GM12878 (cell line): ENCODE data around the gene HMX3.

ENCODE experiments used
- BACH1 ChIP-seq: fragments of 450-650 bp; IDR thresholded peaks from 2 replicates; pipeline ENCODE4 v1.6.1; 2017; ENCODE audit warnings: mild to moderate bottlenecking, borderline replicate concordance
- HDAC2 ChIP-seq: fragments of 200-600 bp; sonication (generic); IDR thresholded peaks from 2 replicates; pipeline ENCODE4 v1.6.1; 2017
- JUNB ChIP-seq: IDR thresholded peaks from 2 replicates; pipeline ENCODE4 v1.6.1; 2016; ENCODE audit warnings: antibody characterized with exemption, mild to moderate bottlenecking
- NRF1 ChIP-seq: conservative IDR thresholded peaks from 2 replicates; pipeline ENCODE4 v1.6.1; 2011; ENCODE audit warnings: mild to moderate bottlenecking, low read depth, low read length, improper control_type of control experiment
- TF ChIP-seq, protein P1 (sequence below), 3 experiments: IDR thresholded peaks in 2 of 3; conservative IDR thresholded peaks in 1 of 3; 2 replicates each; pipeline ENCODE4 v1.5.1; 2011; ENCODE audit warnings: low read depth in 3 of 3, low read length in 3 of 3, mild to moderate bottlenecking in 3 of 3, control low read depth in 2 of 3, moderate library complexity in 2 of 3, inconsistent platforms in 1 of 3, mixed read lengths in 1 of 3; ENCODE audit not compliant: control insufficient read depth in 2 of 3, insufficient read depth in 1 of 3; ENCODE audit errors: extremely low read depth in 1 of 3
- TF ChIP-seq, protein P2 (sequence below): fragments of 450-650 bp; IDR thresholded peaks from 2 replicates; pipeline ENCODE4 v1.6.1; 2016; ENCODE audit warnings: mild to moderate bottlenecking, moderate library complexity, borderline replicate concordance

- TF ChIP-seq HDAC2 (no peak), BACH1 (no peak; the same call in 1 of the 2 replicates), NRF1 (peak; percentile 68), JUNB (no peak)
- TF ChIP-seq, protein P1, sequence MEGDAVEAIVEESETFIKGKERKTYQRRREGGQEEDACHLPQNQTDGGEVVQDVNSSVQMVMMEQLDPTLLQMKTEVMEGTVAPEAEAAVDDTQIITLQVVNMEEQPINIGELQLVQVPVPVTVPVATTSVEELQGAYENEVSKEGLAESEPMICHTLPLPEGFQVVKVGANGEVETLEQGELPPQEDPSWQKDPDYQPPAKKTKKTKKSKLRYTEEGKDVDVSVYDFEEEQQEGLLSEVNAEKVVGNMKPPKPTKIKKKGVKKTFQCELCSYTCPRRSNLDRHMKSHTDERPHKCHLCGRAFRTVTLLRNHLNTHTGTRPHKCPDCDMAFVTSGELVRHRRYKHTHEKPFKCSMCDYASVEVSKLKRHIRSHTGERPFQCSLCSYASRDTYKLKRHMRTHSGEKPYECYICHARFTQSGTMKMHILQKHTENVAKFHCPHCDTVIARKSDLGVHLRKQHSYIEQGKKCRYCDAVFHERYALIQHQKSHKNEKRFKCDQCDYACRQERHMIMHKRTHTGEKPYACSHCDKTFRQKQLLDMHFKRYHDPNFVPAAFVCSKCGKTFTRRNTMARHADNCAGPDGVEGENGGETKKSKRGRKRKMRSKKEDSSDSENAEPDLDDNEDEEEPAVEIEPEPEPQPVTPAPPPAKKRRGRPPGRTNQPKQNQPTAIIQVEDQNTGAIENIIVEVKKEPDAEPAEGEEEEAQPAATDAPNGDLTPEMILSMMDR (IDR thresholded peaks at IDR 0.05 in 2 of 3, conservative IDR thresholded peaks at IDR 0.05 in 1 of 3; ENCODE audit: control insufficient read depth in 2 of 3, extremely low read depth in 1 of 3, insufficient read depth in 1 of 3, low read depth in 3 of 3, low read length in 3 of 3): no peak
- TF ChIP-seq, protein P2, sequence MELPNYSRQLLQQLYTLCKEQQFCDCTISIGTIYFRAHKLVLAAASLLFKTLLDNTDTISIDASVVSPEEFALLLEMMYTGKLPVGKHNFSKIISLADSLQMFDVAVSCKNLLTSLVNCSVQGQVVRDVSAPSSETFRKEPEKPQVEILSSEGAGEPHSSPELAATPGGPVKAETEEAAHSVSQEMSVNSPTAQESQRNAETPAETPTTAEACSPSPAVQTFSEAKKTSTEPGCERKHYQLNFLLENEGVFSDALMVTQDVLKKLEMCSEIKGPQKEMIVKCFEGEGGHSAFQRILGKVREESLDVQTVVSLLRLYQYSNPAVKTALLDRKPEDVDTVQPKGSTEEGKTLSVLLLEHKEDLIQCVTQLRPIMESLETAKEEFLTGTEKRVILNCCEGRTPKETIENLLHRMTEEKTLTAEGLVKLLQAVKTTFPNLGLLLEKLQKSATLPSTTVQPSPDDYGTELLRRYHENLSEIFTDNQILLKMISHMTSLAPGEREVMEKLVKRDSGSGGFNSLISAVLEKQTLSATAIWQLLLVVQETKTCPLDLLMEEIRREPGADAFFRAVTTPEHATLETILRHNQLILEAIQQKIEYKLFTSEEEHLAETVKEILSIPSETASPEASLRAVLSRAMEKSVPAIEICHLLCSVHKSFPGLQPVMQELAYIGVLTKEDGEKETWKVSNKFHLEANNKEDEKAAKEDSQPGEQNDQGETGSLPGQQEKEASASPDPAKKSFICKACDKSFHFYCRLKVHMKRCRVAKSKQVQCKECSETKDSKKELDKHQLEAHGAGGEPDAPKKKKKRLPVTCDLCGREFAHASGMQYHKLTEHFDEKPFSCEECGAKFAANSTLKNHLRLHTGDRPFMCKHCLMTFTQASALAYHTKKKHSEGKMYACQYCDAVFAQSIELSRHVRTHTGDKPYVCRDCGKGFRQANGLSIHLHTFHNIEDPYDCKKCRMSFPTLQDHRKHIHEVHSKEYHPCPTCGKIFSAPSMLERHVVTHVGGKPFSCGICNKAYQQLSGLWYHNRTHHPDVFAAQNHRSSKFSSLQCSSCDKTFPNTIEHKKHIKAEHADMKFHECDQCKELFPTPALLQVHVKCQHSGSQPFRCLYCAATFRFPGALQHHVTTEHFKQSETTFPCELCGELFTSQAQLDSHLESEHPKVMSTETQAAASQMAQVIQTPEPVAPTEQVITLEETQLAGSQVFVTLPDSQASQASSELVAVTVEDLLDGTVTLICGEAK: no peak
These were observed 19.1 kb downstream of the HMX3 start for GRCh38 chr10:123154711-123155505.
